HCT116 (cell line): ENCODE results near the gene GNB2. TPM values are rescaled to one million over a fixed set of nuclear protein-coding genes. Genes with fewer than 3 reads are reported as not detected.

Source experiments
- ATAC-seq: fragments of 200-7000 bp; cut with Tn5 transposase; 2 replicates; pipeline ENCODE4 v1.9.1; 2020; ENCODE audit warnings: mild to moderate bottlenecking, moderate library complexity
- BruUV-seq: library from RNA; stranded (reverse); fragments of 400-500 nt; replicated peaks from 2 replicates; lab custom pipeline; 2021; lab: Mats Ljungman, UMichigan
- CTCF ChIA-PET: fragments of 300-600 bp; sonication (Branson Sonifier 250); formaldehyde crosslinking; loops from one replicate; lab custom pipeline; 2021; ENCODE audit warnings: antibody characterized with exemption; lab: Charles Lee
- POLR2A ChIA-PET: fragments of 300-600, 350-600 bp; sonication (Branson Sonifier 250); formaldehyde crosslinking; loops from one replicate; lab custom pipeline; 2021; ENCODE audit warnings: antibody characterized with exemption; lab: Charles Lee
- RAD21 ChIA-PET, 2 experiments: fragments of 300-600 bp; sonication (Branson Sonifier 250); formaldehyde crosslinking; loops; one replicate each; lab custom pipeline; 2023; ENCODE audit warnings: low total read pairs in 2 of 2; ENCODE audit not compliant: uncharacterized antibody in 2 of 2, unreplicated experiment in 2 of 2, low non-redundant PET in 1 of 2; lab: Charles Lee
- DNase-seq: peaks from one replicate; pipeline ENCODE4 v3.0.0-alpha.2; 2010; ENCODE audit warnings: low read depth, low spot score
- H2AFZ ChIP-seq: fragments of 200-600 bp; shearing (Covaris generic), sonication (generic); 2 replicates; pipeline ENCODE4 v1.6.1; 2017; ENCODE audit warnings: low read depth, mixed run types, mixed read lengths, antibody characterized with exemption, low read length; ENCODE audit not compliant: poor library complexity, severe bottlenecking
- H3K27ac ChIP-seq: 2 replicates; pipeline ENCODE4 v1.5.1; 2012; ENCODE audit warnings: low read depth, low read length
- H3K27me3 ChIP-seq: fragments of 200-600 bp; sonication (generic); 2 replicates; pipeline ENCODE4 v1.6.1; 2016; ENCODE audit warnings: mixed run types, low read length, mixed read lengths; ENCODE audit not compliant: insufficient read depth
- H3K36me3 ChIP-seq, 2 experiments: fragments of 200-500 bp in 1 of 2; fragments of 200-600 bp in 1 of 2; sonication (Bioruptor generic) in 1 of 2; sonication (generic) in 1 of 2; 2 replicates each; pipeline versions ENCODE4 v1.5.1 to v1.6.1; 2014 to 2016; ENCODE audit warnings: low read length in 2 of 2, inconsistent platforms in 1 of 2, mixed read lengths in 1 of 2, mixed run types in 1 of 2; ENCODE audit not compliant: insufficient read depth in 2 of 2, control insufficient read depth in 1 of 2
- H3K4me1 ChIP-seq, 2 experiments: fragments of 200-600 bp in 1 of 2; sonication (generic) in 1 of 2; 2 replicates each; pipeline versions ENCODE4 v1.5.1 to v1.6.1; 2012 to 2017; ENCODE audit warnings: low read length in 2 of 2, inconsistent platforms in 1 of 2, mild to moderate bottlenecking in 1 of 2, mixed read lengths in 1 of 2, mixed run types in 1 of 2, moderate library complexity in 1 of 2; ENCODE audit not compliant: insufficient read depth in 2 of 2, control insufficient read depth in 1 of 2
- H3K4me2 ChIP-seq: fragments of 200-600 bp; sonication (generic); 2 replicates; pipeline ENCODE4 v1.6.1; 2017; ENCODE audit warnings: mixed run types, low read length, mixed read lengths
- H3K4me3 ChIP-seq, 2 experiments: fragments of 200-600 bp in 1 of 2; sonication (generic) in 1 of 2; replicated peaks in 1 of 2; 2 replicates each; pipeline ENCODE4 v1.5.1; 2011 to 2016; ENCODE audit warnings: low read length in 2 of 2, control low read depth in 1 of 2, low read depth in 1 of 2, mild to moderate bottlenecking in 1 of 2, mixed read lengths in 1 of 2, mixed run types in 1 of 2
- H3K79me2 ChIP-seq: fragments of 200-600 bp; sonication (generic); 2 replicates; pipeline ENCODE4 v1.6.1; 2017; ENCODE audit warnings: mild to moderate bottlenecking, mixed run types, low read length, moderate library complexity, mixed read lengths; ENCODE audit not compliant: insufficient read depth
- H3K9ac ChIP-seq: fragments of 200-600 bp; sonication (generic); 2 replicates; pipeline ENCODE4 v1.6.1; 2016; ENCODE audit warnings: low read length, mixed read lengths
- H3K9me2 ChIP-seq: fragments of 200-600 bp; sonication (generic), shearing (Covaris generic); 2 replicates; pipeline ENCODE4 v1.6.1; 2017; ENCODE audit warnings: mixed run types, mild to moderate bottlenecking, moderate library complexity; ENCODE audit not compliant: insufficient read depth
- H3K9me3 ChIP-seq, 2 experiments: fragments of 200-500 bp in 1 of 2; fragments of 200-600 bp in 1 of 2; sonication (Bioruptor generic) in 1 of 2; sonication (generic) in 1 of 2; 2 replicates each; pipeline ENCODE4 v1.6.1; 2014 to 2017; ENCODE audit warnings: low read length in 2 of 2, mixed read lengths in 2 of 2, inconsistent platforms in 1 of 2, low read depth in 1 of 2, mild to moderate bottlenecking in 1 of 2, mixed run types in 1 of 2, moderate library complexity in 1 of 2; ENCODE audit not compliant: control insufficient read depth in 1 of 2, insufficient read depth in 1 of 2
- H4K20me1 ChIP-seq: fragments of 200-600 bp; sonication (generic), shearing (Covaris generic); 2 replicates; pipeline ENCODE4 v1.6.1; 2017; ENCODE audit warnings: mixed run types, mild to moderate bottlenecking, moderate library complexity; ENCODE audit not compliant: insufficient read depth
- CTCF ChIP-seq, 3 experiments: fragments of 200-600 bp in 1 of 3; sonication (generic) in 1 of 3; IDR thresholded peaks in 2 of 3; conservative IDR thresholded peaks in 1 of 3; 2 replicates each; pipeline ENCODE4 v1.5.1; 2012 to 2017; ENCODE audit warnings: low read depth in 2 of 3, low read length in 2 of 3, antibody characterized with exemption in 1 of 3, borderline replicate concordance in 1 of 3, control low read depth in 1 of 3, mild to moderate bottlenecking in 1 of 3, mixed read lengths in 1 of 3, mixed run types in 1 of 3, moderate library complexity in 1 of 3; ENCODE audit not compliant: insufficient read depth in 1 of 3
- FOSL1 ChIP-seq: IDR thresholded peaks from 2 replicates; pipeline ENCODE4 v1.6.1; 2012; ENCODE audit warnings: low read depth
- SRF ChIP-seq: IDR thresholded peaks from 2 replicates; pipeline ENCODE4 v1.6.1; 2012; ENCODE audit warnings: low read depth
- ZNF274 ChIP-seq: fragments of 200-500 bp; sonication (Bioruptor generic); IDR thresholded peaks from 2 replicates; pipeline ENCODE4 v1.6.1; 2014; ENCODE audit warnings: mild to moderate bottlenecking, low read depth, low read length, inconsistent platforms
- intact Hi-C: fragments of 100-400 bp; cut with micrococcal nuclease; formaldehyde crosslinking; loops from 2 replicates; pipeline ENCODE4 v1.10.0; 2022
- total RNA-seq: library from RNA; stranded (reverse); gene quantifications from one replicate; pipeline ENCODE4 v1.2.1, GENCODE V29; 2021; ENCODE audit not compliant: unreplicated experiment

GNB2 gene
- total RNA-seq, 1 experiment from 2014 or later: 246 TPM

GRCh38 chr7:100639995-100640516, 33.5 kb upstream of the GNB2 start:
- H3K9ac ChIP-seq: no peak overlapping the region
- no peaks in the 10 kb centered on the region for H3K79me2 ChIP-seq
- no peak for DNase-seq
- H3K36me3 ChIP-seq: no peaks in the 10 kb centered on the region
- TF ChIP-seq CTCF (IDR thresholded peaks at IDR 0.05 in 2 of 3, conservative IDR thresholded peaks at IDR 0.05 in 1 of 3; ENCODE audit: borderline replicate concordance in 1 of 3, insufficient read depth in 1 of 3, low read depth in 2 of 3, low read length in 2 of 3) (no peak), FOSL1 (no peak), ZNF274 (no peak)
- no peak overlapping the region for H2AFZ ChIP-seq
- no peaks in the 10 kb centered on the region for H3K9me2 ChIP-seq
- ChIA-PET CTCF (no interaction called here), POLR2A (no interaction called here), RAD21 (no interaction called here)
- no peak overlapping the region for H3K4me2 ChIP-seq
- no peak overlapping the region for H3K27ac ChIP-seq
- H3K27me3 ChIP-seq: no peaks in the 10 kb centered on the region
- H3K9me3 ChIP-seq: no peaks in the 10 kb centered on the region
- intact Hi-C loops: no loop called here
- H3K4me3 ChIP-seq: no peak overlapping the region
- no TSS peak for BruUV-seq
- H4K20me1 ChIP-seq: no peaks in the 10 kb centered on the region
- ATAC-seq: no peak
- H3K4me1 ChIP-seq: peaks cover 4 to 13% of the 10 kb centered on the region in 2 experiments

GRCh38 chr7:100640517-100641440, 32.8 kb upstream of the GNB2 start:
- DNase-seq: no peak
- no peaks in the 10 kb centered on the region for H3K36me3 ChIP-seq
- peaks cover 4 to 13% of the 10 kb centered on the region in 2 experiments for H3K4me1 ChIP-seq
- ChIA-PET POLR2A (no interaction called here), CTCF (no interaction called here), RAD21 (no interaction called here)
- H3K27me3 ChIP-seq: no peaks in the 10 kb centered on the region
- H3K9ac ChIP-seq: no peak overlapping the region
- intact Hi-C loops: no loop called here
- no peaks in the 10 kb centered on the region for H3K9me2 ChIP-seq
- no peak overlapping the region for H3K4me3 ChIP-seq
- H3K4me2 ChIP-seq: no peak overlapping the region
- no peaks in the 10 kb centered on the region for H3K9me3 ChIP-seq
- no peaks in the 10 kb centered on the region for H4K20me1 ChIP-seq
- no peak for ATAC-seq
- H3K79me2 ChIP-seq: no peaks in the 10 kb centered on the region
- H3K27ac ChIP-seq: no peak overlapping the region
- TF ChIP-seq SRF: no peak
- no TSS peak for BruUV-seq
- no peak overlapping the region for H2AFZ ChIP-seq
